ENCODE data around the gene SLC25A28.
"Not testable (repeated sequence)": the region's sequence is repeated elsewhere in the genome, so short reads cannot be mapped to it uniquely, and the experiment has no call there.

SLC25A28 gene

GRCh38 chr10:99612167-99612831 is 7.9 kb downstream of the SLC25A28 start:
- no peaks in the 10 kb centered on the region for H3K9me3 Mint-ChIP-seq (ENCODE audit: low read depth)
- peak overlapping the region; percentile 50 for H3K27ac Mint-ChIP-seq
- H3K4me1 Mint-ChIP-seq (ENCODE audit: low read depth): peaks cover 29% of the 10 kb centered on the region
- no peak overlapping the region for H3K4me3 Mint-ChIP-seq
- H3K36me3 Mint-ChIP-seq: peaks cover 8% of the 10 kb centered on the region
- no peaks in the 10 kb centered on the region for H3K27me3 Mint-ChIP-seq

GRCh38 chr10:99611326-99611725 is 8.9 kb downstream of the SLC25A28 start:
- Mint-ChIP-seq H3K36me3 (peaks cover 8% of the 10 kb centered on the region), H3K27ac (no peak overlapping the region), H3K4me3 (no peak overlapping the region), H3K27me3 (no peaks in the 10 kb centered on the region), H3K4me1 (ENCODE audit: low read depth) (peaks cover 20% of the 10 kb centered on the region), H3K9me3 (ENCODE audit: low read depth) (no peaks in the 10 kb centered on the region)

GRCh38 chr10:99610221-99610620 is 10.0 kb downstream of the SLC25A28 start:
- H3K27ac Mint-ChIP-seq: no peak overlapping the region
- H3K9me3 Mint-ChIP-seq (ENCODE audit: low read depth): no peaks in the 10 kb centered on the region
- H3K36me3 Mint-ChIP-seq: peaks cover 5% of the 10 kb centered on the region
- H3K27me3 Mint-ChIP-seq: no peaks in the 10 kb centered on the region
- peaks cover 9% of the 10 kb centered on the region for H3K4me1 Mint-ChIP-seq (ENCODE audit: low read depth)
- H3K4me3 Mint-ChIP-seq: no peak overlapping the region

GRCh38 chr10:99609186-99609585 is 11.1 kb downstream of the SLC25A28 start:
- Mint-ChIP-seq H3K4me3 (no peak overlapping the region), H3K36me3 (peaks cover 5% of the 10 kb centered on the region), H3K4me1 (ENCODE audit: low read depth) (peaks cover 6% of the 10 kb centered on the region), H3K9me3 (ENCODE audit: low read depth) (no peaks in the 10 kb centered on the region), H3K27me3 (no peaks in the 10 kb centered on the region), H3K27ac (peak overlapping the region; percentile 4)

GRCh38 chr10:99605351-99605750 is 14.9 kb downstream of the SLC25A28 start:
- Mint-ChIP-seq H3K9me3 (ENCODE audit: low read depth) (no peaks in the 10 kb centered on the region), H3K4me1 (ENCODE audit: low read depth) (no peaks in the 10 kb centered on the region), H3K4me3 (no peak overlapping the region), H3K36me3 (peaks cover 3% of the 10 kb centered on the region), H3K27me3 (peaks cover 6% of the 10 kb centered on the region), H3K27ac (no peak overlapping the region)

GRCh38 chr10:99604862-99605261 is 15.4 kb downstream of the SLC25A28 start:
- Mint-ChIP-seq H3K9me3 (ENCODE audit: low read depth) (no peaks in the 10 kb centered on the region), H3K36me3 (peaks cover 3% of the 10 kb centered on the region), H3K27me3 (peaks cover 6% of the 10 kb centered on the region), H3K4me3 (no peak overlapping the region), H3K27ac (no peak overlapping the region), H3K4me1 (ENCODE audit: low read depth) (no peaks in the 10 kb centered on the region)

- H3K27me3 Mint-ChIP-seq: peaks cover 11% of the 10 kb centered on the region
- H3K36me3 Mint-ChIP-seq: peaks cover 3% of the 10 kb centered on the region
- H3K4me1 Mint-ChIP-seq (ENCODE audit: low read depth): no peaks in the 10 kb centered on the region
- H3K27ac Mint-ChIP-seq: no peak overlapping the region
- H3K4me3 Mint-ChIP-seq: no peak overlapping the region
- H3K9me3 Mint-ChIP-seq (ENCODE audit: low read depth): no peaks in the 10 kb centered on the region
Observed at GRCh38 chr10:99598781-99599509, 21.3 kb downstream of the SLC25A28 start.

GRCh38 chr10:99598011-99598410 is 22.2 kb downstream of the SLC25A28 start:
- H3K9me3 Mint-ChIP-seq (ENCODE audit: low read depth): no peaks in the 10 kb centered on the region
- H3K36me3 Mint-ChIP-seq: peaks cover 2% of the 10 kb centered on the region
- no peak overlapping the region for H3K4me3 Mint-ChIP-seq
- peaks cover 10% of the 10 kb centered on the region for H3K27me3 Mint-ChIP-seq
- H3K4me1 Mint-ChIP-seq (ENCODE audit: low read depth): no peaks in the 10 kb centered on the region
- H3K27ac Mint-ChIP-seq: no peak overlapping the region

GRCh38 chr10:99596708-99597107 is 23.5 kb downstream of the SLC25A28 start:
- not testable (repeated sequence) for H3K27ac Mint-ChIP-seq; H3K4me1 Mint-ChIP-seq (ENCODE audit: low read depth); H3K4me3 Mint-ChIP-seq; H3K36me3 Mint-ChIP-seq; H3K27me3 Mint-ChIP-seq; H3K9me3 Mint-ChIP-seq (ENCODE audit: low read depth)

GRCh38 chr10:99595770-99596465 is 24.3 kb downstream of the SLC25A28 start:
- Mint-ChIP-seq H3K4me1 (ENCODE audit: low read depth) (no peaks in the 10 kb centered on the region), H3K27me3 (peaks cover 5% of the 10 kb centered on the region), H3K4me3 (no peak overlapping the region), H3K36me3 (no peaks in the 10 kb centered on the region), H3K27ac (no peak overlapping the region), H3K9me3 (ENCODE audit: low read depth) (no peaks in the 10 kb centered on the region)

GRCh38 chr10:99595236-99595635 is 25.0 kb downstream of the SLC25A28 start:
- Mint-ChIP-seq H3K4me1 (ENCODE audit: low read depth) (no peaks in the 10 kb centered on the region), H3K27ac (no peak overlapping the region), H3K4me3 (no peak overlapping the region), H3K9me3 (ENCODE audit: low read depth) (no peaks in the 10 kb centered on the region), H3K36me3 (no peaks in the 10 kb centered on the region), H3K27me3 (peaks cover 5% of the 10 kb centered on the region)

GRCh38 chr10:99593312-99593711 is 26.9 kb downstream of the SLC25A28 start:
- Mint-ChIP-seq H3K4me3 (no peak overlapping the region), H3K36me3 (no peaks in the 10 kb centered on the region), H3K9me3 (ENCODE audit: low read depth) (no peaks in the 10 kb centered on the region), H3K4me1 (ENCODE audit: low read depth) (no peaks in the 10 kb centered on the region), H3K27ac (no peak overlapping the region), H3K27me3 (peaks cover 5% of the 10 kb centered on the region)

- no peaks in the 10 kb centered on the region for H3K4me1 Mint-ChIP-seq (ENCODE audit: low read depth)
- H3K27ac Mint-ChIP-seq: no peak overlapping the region
- no peak overlapping the region for H3K4me3 Mint-ChIP-seq
- no peaks in the 10 kb centered on the region for H3K27me3 Mint-ChIP-seq
- no peaks in the 10 kb centered on the region for H3K36me3 Mint-ChIP-seq
- no peaks in the 10 kb centered on the region for H3K9me3 Mint-ChIP-seq (ENCODE audit: low read depth)
Observed at GRCh38 chr10:99590799-99591198, 29.4 kb downstream of the SLC25A28 start.

- H3K27ac Mint-ChIP-seq: no peak overlapping the region
Observed at GRCh38 chr10:99583687-99584086, 36.6 kb downstream of the SLC25A28 start.

GRCh38 chr10:99582255-99582770 is 37.9 kb downstream of the SLC25A28 start:
- H3K4me3 Mint-ChIP-seq: no peak overlapping the region
- no peaks in the 10 kb centered on the region for H3K27me3 Mint-ChIP-seq
- no peaks in the 10 kb centered on the region for H3K9me3 Mint-ChIP-seq (ENCODE audit: low read depth)
- no peaks in the 10 kb centered on the region for H3K4me1 Mint-ChIP-seq (ENCODE audit: low read depth)
- H3K36me3 Mint-ChIP-seq: no peaks in the 10 kb centered on the region
- H3K27ac Mint-ChIP-seq: no peak overlapping the region

More at GRCh38 chr10:99583687-99584086, 36.6 kb downstream of the SLC25A28 start:
- Mint-ChIP-seq H3K36me3 (no peaks in the 10 kb centered on the region), H3K4me1 (ENCODE audit: low read depth) (no peaks in the 10 kb centered on the region), H3K9me3 (ENCODE audit: low read depth) (no peaks in the 10 kb centered on the region), H3K27me3 (no peaks in the 10 kb centered on the region), H3K4me3 (no peak overlapping the region)

Data from activated naive CD8-positive, alpha-beta T cell (primary cell).